Psoas muscle (tissue), 8 donors: ENCODE results near the gene SMARCA2. TPM values are rescaled to one million over a fixed set of nuclear protein-coding genes. Genes with fewer than 3 reads are reported as not detected.
"Not testable (repeated sequence)": the region's sequence is repeated elsewhere in the genome, so short reads cannot be mapped to it uniquely, and the experiment has no call there.

Experiments
- ATAC-seq, 4 donors: fragments of 200-7000 bp; cut with Tn5 transposase; one replicate each; pipeline ENCODE4 v1.9.1; 2020; ENCODE audit warnings: moderate library complexity in 3 of 4, mild to moderate bottlenecking in 2 of 4
- DNase-seq, 2 donors: peaks; one replicate each; pipeline ENCODE4 v3.0.0-alpha.2; 2020
- H3K27ac ChIP-seq: fragments of 200-600 bp; one replicate; pipeline ENCODE4 v1.8.0; 2022
- H3K27me3 ChIP-seq, 3 donors: fragments of 200-600 bp in 1 of 3; one replicate each; pipeline versions ENCODE4 v1.6.1 to v1.8.0; 2013 to 2022; ENCODE audit warnings: low read length in 2 of 3, mild to moderate bottlenecking in 2 of 3, moderate library complexity in 1 of 3; ENCODE audit not compliant: insufficient read depth in 3 of 3
- H3K36me3 ChIP-seq, 2 donors: fragments of 200-600 bp in 1 of 2; one replicate each; pipeline versions ENCODE4 v1.6.1 to v1.8.0; 2013 to 2022; ENCODE audit warnings: low read depth in 1 of 2, mild to moderate bottlenecking in 1 of 2, moderate library complexity in 1 of 2; ENCODE audit not compliant: insufficient read depth in 1 of 2
- H3K4me1 ChIP-seq: fragments of 200-600 bp; one replicate; pipeline ENCODE4 v1.8.0; 2022
- H3K4me3 ChIP-seq: fragments of 200-600 bp; one replicate; pipeline ENCODE4 v1.8.0; 2022; ENCODE audit warnings: mild to moderate bottlenecking
- H3K9me3 ChIP-seq: fragments of 200-600 bp; one replicate; pipeline ENCODE4 v1.8.0; 2022
- CTCF ChIP-seq: fragments of 200-600 bp; IDR thresholded peaks from one replicate; pipeline ENCODE4 v1.8.0; 2022; ENCODE audit warnings: antibody characterized with exemption
- WGBS, 3 donors: extraction: QIAGEN DNeasy Blood & Tissue Kit; methylation state at CpG; one replicate each; pipeline versions ENCODE4 v1.1.6 to v1.1.7; 2013; 5-methylcytosine and 5-hydroxymethylcytosine counted together
- intact Hi-C, 2 donors: fragments of 100-400 bp; cut with DNase I; formaldehyde crosslinking; loops; one replicate each; pipeline versions ENCODE4 v1.11.0 to v1.14.2; 2022
- polyA plus RNA-seq, 3 donors: library from polyadenylated mRNA; stranded (reverse); fragments of 200-250 nt; gene quantifications; one replicate each; pipeline ENCODE4 v1.2.3, GENCODE V29; 2013
- total RNA-seq, 4 donors: library from RNA; stranded (reverse); fragmentation: NEBNext Ultra II Directional in 2 of 4; extraction: Animal tissue kit (Norgen Biotek cat#: 25700) in 2 of 4; gene quantifications; one replicate each; pipeline versions ENCODE4 v1.2.1 to v1.2.4, GENCODE V29; 2021 to 2023
- donor health status: healthy with polysubstance abuse.
- donor health status: DM: no; HTN: no; CAD: no; lungs with moderate emphysema.
- donor health status: Bipolar disorder and iron deficiency.
- donor health status: healthy.
- donor health status: DM: yes; HTN: yes; CAD: no.
- donor health status: DM: no; HTN: no; CAD: no.
- donor health status: DM: no; HTN: no; CAD: no.
- donor health status: DM: yes; HTN: yes; CAD: no.

SMARCA2 gene
- total and polyA plus RNA-seq, 7 donors, result 13.8 to 97.2 (median 64.6) TPM

GRCh38 chr9:2142212-2142611 lies 127.1 kb downstream of the SMARCA2 start:
- DNase-seq, result no peak
- H3K36me3 ChIP-seq, result no peaks in the 10 kb centered on the region
- no peaks in the 10 kb centered on the region for H3K27me3 ChIP-seq
- 52 to 64% (median 62%) methylated on average over 1 of the region's 1 CpG for WGBS, 3 donors
- intact Hi-C loops, result loop anchor here in 1 of 2 donors (10.0 kb wide), 1 partner anchor 483 kb away; the partner anchor contains the start of gene VLDLR
- no peak for ATAC-seq
- TF ChIP-seq CTCF, result no peak
- H3K27ac ChIP-seq, result no peak overlapping the region
- peaks cover 31% of the 10 kb centered on the region for H3K4me1 ChIP-seq
- H3K9me3 ChIP-seq, result no peaks in the 10 kb centered on the region
- no peak overlapping the region for H3K4me3 ChIP-seq

- peaks cover 28% of the 10 kb centered on the region for H3K4me1 ChIP-seq
- ATAC-seq, result no peak
- no peak overlapping the region for H3K4me3 ChIP-seq
- 80 to 97% (median 95%) methylated on average over 3 of the region's 3 CpGs for WGBS, 3 donors
- H3K27me3 ChIP-seq, result no peaks in the 10 kb centered on the region
- no peaks in the 10 kb centered on the region for H3K36me3 ChIP-seq
- DNase-seq, result no peak
- H3K9me3 ChIP-seq, result no peaks in the 10 kb centered on the region
- intact Hi-C loops, result loop anchor here in 1 of 2 donors (10.0 kb wide), 1 partner anchor 480 kb away; the partner anchor contains the start of gene VLDLR
- H3K27ac ChIP-seq, result no peak overlapping the region
- no peak for TF ChIP-seq CTCF
Measured at GRCh38 chr9:2144619-2145018, 129.5 kb downstream of the SMARCA2 start.

GRCh38 chr9:2145746-2146145 lies 130.6 kb downstream of the SMARCA2 start:
- H3K4me1 ChIP-seq, result peaks cover 18% of the 10 kb centered on the region
- no peak overlapping the region for H3K27ac ChIP-seq
- ATAC-seq, result no peak
- intact Hi-C loops, result loop anchor here in 1 of 2 donors (10.0 kb wide), 1 partner anchor 479 kb away; the partner anchor contains the start of gene VLDLR
- H3K36me3 ChIP-seq, result no peaks in the 10 kb centered on the region
- no peaks in the 10 kb centered on the region for H3K9me3 ChIP-seq
- no peak for TF ChIP-seq CTCF
- DNase-seq, result no peak
- H3K4me3 ChIP-seq, result no peak overlapping the region
- H3K27me3 ChIP-seq, result no peaks in the 10 kb centered on the region
- WGBS, 3 donors, result 91 to 93% (median 92%) methylated on average over 3 of the region's 3 CpGs

- H3K36me3 ChIP-seq, H3K4me3 ChIP-seq, H3K4me1 ChIP-seq, H3K27me3 ChIP-seq, H3K27ac ChIP-seq, H3K9me3 ChIP-seq, DNase-seq: not testable (repeated sequence)
- ATAC-seq, result peak in 1 of 4 donors; percentile 26
- intact Hi-C loops, result loop anchor here in 1 of 2 donors (10.0 kb wide), 1 partner anchor 478 kb away; the partner anchor contains the start of gene VLDLR
Measured at GRCh38 chr9:2146700-2147099, 131.6 kb downstream of the SMARCA2 start.

- ATAC-seq, result no peak
- no peak overlapping the region for H3K27ac ChIP-seq
- intact Hi-C loops, result loop anchor here in 1 of 2 donors (10.0 kb wide), 2 partner anchors 94 to 474 kb away; partner anchors contain the start of gene VLDLR
- H3K4me1 ChIP-seq, result peaks cover 7% of the 10 kb centered on the region
- WGBS, 3 donors, result 95 to 99% (median 98%) methylated on average over 5 of the region's 5 CpGs
- H3K9me3 ChIP-seq, result no peaks in the 10 kb centered on the region
- no peaks in the 10 kb centered on the region for H3K27me3 ChIP-seq
- DNase-seq, result no peak
- no peak for TF ChIP-seq CTCF
- no peaks in the 10 kb centered on the region for H3K36me3 ChIP-seq
- no peak overlapping the region for H3K4me3 ChIP-seq
Measured at GRCh38 chr9:2150338-2150737, 135.2 kb downstream of the SMARCA2 start.
